AG09309 (cell line): ENCODE results near the gene OXER1.

Experiments
- DNase-seq: peaks from one replicate; pipeline ENCODE4 v3.0.0-alpha.2; 2010; ENCODE audit warnings: low read depth
- H3K4me3 ChIP-seq: 2 replicates; pipeline ENCODE4 v1.5.1; 2011; ENCODE audit warnings: mild to moderate bottlenecking, low read depth, low read length, moderate library complexity; ENCODE audit not compliant: control insufficient read depth
- TF ChIP-seq, protein P1 (sequence below): IDR thresholded peaks from 2 replicates; pipeline ENCODE4 v1.5.1; 2011; ENCODE audit warnings: mild to moderate bottlenecking, low read depth, low read length, inconsistent platforms; ENCODE audit not compliant: insufficient read depth, control insufficient read depth; ENCODE audit errors: missing control alignments

Gene OXER1

DNA sequence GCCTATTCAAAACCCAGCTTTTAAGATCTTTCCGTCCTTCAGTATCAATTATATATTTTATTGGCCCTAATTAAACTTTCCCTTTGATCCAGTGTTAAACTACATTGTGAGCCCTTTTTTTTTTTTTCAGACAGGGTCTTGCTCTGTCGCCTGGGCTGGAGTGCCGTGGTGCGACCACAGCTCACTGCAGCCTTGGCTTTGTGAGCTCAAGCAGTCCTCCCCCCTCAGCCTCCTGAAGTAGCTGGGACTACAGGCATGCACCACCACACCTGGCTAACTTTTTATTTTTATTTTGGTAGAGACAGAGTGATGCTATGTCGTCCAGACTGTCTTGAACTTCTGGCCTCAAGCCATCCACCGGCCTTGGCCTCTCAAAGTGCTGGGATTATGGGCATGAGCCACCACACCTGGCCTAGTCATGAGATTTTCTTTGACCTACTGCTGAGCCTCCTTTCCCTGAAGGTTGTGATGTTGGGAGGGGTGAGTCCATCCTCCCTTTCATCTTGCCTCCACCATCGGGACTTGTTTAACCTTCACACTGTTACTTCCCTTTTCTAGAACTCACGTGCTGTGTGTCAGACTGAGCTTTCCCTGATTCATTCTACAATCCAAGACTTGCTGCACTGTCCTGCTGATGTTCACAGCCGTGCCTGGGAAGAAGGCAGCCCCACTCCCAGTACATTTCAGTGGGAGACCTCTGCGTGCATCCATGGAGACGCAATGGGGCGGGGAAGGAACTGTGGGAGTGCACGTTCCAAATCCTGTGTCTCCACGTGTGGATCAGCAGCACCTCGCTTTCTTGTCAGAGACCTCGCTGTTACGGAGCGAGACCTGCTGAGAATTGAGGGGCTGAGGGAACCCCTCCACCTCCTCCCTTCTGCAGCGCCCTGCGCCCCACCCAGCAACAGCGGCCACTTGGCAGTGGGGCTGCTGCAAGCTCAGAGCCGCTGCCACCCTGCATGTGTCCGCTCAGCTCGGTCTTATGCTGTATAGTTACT, 10.8 kb downstream of the OXER1 start:
- TF ChIP-seq, protein P1, sequence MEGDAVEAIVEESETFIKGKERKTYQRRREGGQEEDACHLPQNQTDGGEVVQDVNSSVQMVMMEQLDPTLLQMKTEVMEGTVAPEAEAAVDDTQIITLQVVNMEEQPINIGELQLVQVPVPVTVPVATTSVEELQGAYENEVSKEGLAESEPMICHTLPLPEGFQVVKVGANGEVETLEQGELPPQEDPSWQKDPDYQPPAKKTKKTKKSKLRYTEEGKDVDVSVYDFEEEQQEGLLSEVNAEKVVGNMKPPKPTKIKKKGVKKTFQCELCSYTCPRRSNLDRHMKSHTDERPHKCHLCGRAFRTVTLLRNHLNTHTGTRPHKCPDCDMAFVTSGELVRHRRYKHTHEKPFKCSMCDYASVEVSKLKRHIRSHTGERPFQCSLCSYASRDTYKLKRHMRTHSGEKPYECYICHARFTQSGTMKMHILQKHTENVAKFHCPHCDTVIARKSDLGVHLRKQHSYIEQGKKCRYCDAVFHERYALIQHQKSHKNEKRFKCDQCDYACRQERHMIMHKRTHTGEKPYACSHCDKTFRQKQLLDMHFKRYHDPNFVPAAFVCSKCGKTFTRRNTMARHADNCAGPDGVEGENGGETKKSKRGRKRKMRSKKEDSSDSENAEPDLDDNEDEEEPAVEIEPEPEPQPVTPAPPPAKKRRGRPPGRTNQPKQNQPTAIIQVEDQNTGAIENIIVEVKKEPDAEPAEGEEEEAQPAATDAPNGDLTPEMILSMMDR, result no peak
- no peak overlapping the region for H3K4me3 ChIP-seq
- DNase-seq, result no peak

DNA sequence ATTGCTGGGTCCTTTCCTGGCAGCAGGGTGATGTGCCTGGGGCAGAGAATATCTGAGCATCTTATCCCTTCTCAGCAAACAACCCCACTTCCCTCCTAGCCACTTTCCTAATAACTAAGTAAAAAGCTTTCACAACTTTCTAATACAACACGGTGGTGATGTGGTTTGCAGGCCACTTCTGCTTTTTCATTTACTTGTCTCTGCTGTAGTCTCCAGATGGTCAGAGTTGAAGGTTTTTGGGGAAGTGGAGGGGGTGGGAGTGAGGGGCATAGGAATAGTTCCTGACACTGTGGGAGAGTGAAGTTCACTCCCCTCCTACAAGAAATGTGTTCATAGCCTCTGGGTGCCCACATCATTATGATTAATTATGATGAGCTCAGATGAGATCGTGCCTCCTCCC, 11.6 kb downstream of the OXER1 start:
- no peak for DNase-seq
- H3K4me3 ChIP-seq, result no peak overlapping the region
- TF ChIP-seq, protein P1, result no peak

DNA sequence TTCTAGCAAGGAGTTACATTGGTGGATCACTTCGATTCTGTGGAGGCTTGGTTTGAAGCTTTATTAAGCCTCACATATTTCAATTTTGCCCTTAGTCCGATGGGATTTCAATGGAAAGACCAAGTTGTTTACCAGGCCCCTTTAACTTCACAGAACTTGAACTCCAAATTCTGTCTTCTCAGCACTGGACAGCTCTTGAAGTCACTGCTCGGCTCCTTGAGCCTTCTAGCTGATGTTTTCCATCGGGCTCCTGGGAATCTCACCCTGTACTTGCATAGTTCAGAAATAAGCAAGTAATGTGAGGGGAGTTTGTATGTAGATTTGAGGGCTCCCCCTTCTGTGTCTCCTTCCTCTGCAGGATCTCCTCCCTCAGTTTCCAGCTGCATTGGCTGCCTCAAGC, 15.1 kb downstream of the OXER1 start:
- TF ChIP-seq, protein P1, result no peak
- no peak overlapping the region for H3K4me3 ChIP-seq
- DNase-seq, result no peak

DNA sequence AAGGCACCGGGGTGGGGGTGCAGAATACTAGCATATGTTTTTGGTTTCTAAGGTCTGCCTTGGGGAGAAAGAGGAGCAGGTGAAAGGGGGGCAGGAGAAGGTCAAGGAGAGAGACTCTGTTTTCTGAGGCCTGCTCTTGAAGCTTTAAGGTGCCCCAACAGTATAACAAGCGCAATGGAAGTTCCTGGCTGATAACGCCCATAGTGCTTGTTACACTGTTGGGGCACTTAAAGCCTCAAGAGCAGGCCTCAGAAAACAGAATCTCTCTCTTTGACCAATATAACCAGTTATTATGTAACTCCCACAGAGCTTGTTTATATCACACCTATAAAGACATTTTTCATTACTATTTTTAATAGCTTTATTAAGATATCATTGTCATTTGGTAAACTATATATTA, 16.5 kb downstream of the OXER1 start:
- H3K4me3 ChIP-seq, result no peak overlapping the region
- TF ChIP-seq, protein P1, result no peak
- DNase-seq, result no peak

DNA sequence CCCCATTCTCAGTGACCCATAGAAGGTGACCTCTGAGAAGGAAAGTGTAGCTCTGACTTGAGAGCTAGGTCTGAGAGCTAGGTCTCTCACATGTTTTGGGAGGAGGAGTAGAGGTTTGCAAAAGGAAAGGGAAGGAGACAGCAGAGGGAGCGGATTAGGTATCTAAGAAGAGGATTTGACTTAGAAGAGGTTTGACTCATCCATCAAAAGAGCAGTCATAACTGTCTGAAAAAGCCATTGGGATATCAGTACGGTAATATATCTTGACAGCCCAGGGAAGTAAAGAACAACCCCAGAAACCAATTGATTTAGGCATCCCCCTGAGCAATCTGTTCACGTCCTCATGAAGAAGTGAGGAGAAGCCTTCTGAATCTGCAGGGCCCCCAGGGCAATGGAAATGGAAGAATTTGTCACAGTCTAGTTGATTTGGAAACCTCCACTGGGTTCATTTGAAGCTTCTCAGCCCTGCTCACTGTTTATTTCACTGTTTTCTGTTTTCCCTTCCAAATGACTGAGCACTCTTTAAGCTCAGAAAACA, 19.3 kb downstream of the OXER1 start:
- TF ChIP-seq, protein P1, result no peak
- H3K4me3 ChIP-seq, result no peak overlapping the region
- no peak for DNase-seq

DNA sequence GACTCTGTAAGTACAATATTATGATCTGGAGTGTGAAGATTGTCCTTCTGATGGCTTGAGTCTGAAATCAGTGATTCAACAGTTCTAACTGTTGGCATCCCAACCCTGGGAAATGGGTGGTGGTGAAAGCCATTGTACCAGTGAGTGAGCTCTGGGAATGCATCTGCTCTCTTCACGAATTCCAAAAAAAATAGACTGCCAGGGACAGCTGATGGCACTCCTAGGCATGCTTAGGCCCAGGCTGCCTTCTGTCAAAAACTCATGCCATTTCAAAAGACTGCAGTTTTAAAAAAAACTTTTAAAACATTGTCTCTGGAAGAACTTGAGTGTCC, 20.3 kb downstream of the OXER1 start:
- TF ChIP-seq, protein P1, result no peak
- H3K4me3 ChIP-seq, result no peak overlapping the region
- no peak for DNase-seq
